T-cell (primary cell): ENCODE data around the gene ULK4. TPM values are rescaled to one million over a fixed set of nuclear protein-coding genes. Genes with fewer than 3 reads are reported as not detected.
"Not testable (repeated sequence)": the region's sequence is repeated elsewhere in the genome, so short reads cannot be mapped to it uniquely, and the experiment has no call there.

Experiments
- ATAC-seq, 4 experiments: fragments of 200-7000 bp in 3 of 4; fragments of 150-1000 bp in 1 of 4; cut with Tn5 transposase; replicated peaks in 1 of 4; 1 replicate in 3 of 4; 2 replicates in 1 of 4; pipeline ENCODE4 v1.10.0; 2021; ENCODE audit warnings: moderate library complexity in 3 of 4, mild to moderate bottlenecking in 2 of 4, moderate number of reproducible peaks in 1 of 4
- CTCF ChIA-PET, 2 donors: fragments of 300-600 bp; sonication (Branson Sonifier 250); formaldehyde crosslinking; loops; one replicate each; lab custom pipeline; 2022; ENCODE audit warnings: antibody characterized with exemption in 2 of 2; lab: Charles Lee
- POLR2A ChIA-PET, 2 donors: fragments of 300-600 bp; sonication (Branson Sonifier 250); formaldehyde crosslinking; loops; one replicate each; lab custom pipeline; 2022; ENCODE audit warnings: antibody characterized with exemption in 2 of 2; lab: Charles Lee
- DNase-seq, 35 experiments: peaks; one replicate each; pipeline versions ENCODE4 v3.0.0 to v3.0.0-alpha.2; 2013 to 2023
- H3K27ac ChIP-seq: one replicate; pipeline ENCODE4 v1.5.1; 2013; ENCODE audit warnings: low read length
- H3K27me3 ChIP-seq, 2 experiments: replicated peaks in 1 of 2; 1 replicate in 1 of 2; 2 replicates in 1 of 2; pipeline versions ENCODE4 v1.6.1 to v1.7.0; 2013; ENCODE audit warnings: low read length in 1 of 2, mixed read lengths in 1 of 2; ENCODE audit not compliant: control insufficient read depth in 2 of 2, insufficient read depth in 2 of 2; ENCODE audit errors: extremely low read depth in 1 of 2
- H3K36me3 ChIP-seq, 2 donors: 1 replicate in 1 of 2; 2 replicates in 1 of 2; pipeline versions ENCODE4 v1.6.1 to v1.7.0; 2013; ENCODE audit warnings: low read length in 1 of 2; ENCODE audit not compliant: control insufficient read depth in 2 of 2, insufficient read depth in 1 of 2; ENCODE audit errors: extremely low read depth in 1 of 2
- H3K4me1 ChIP-seq, 2 experiments: 1 replicate in 1 of 2; 2 replicates in 1 of 2; pipeline versions ENCODE4 v1.6.1 to v1.7.0; 2013; ENCODE audit warnings: low read length in 2 of 2, mixed read lengths in 1 of 2; ENCODE audit not compliant: insufficient read depth in 2 of 2, control insufficient read depth in 1 of 2; ENCODE audit errors: extremely low read depth in 1 of 2
- H3K4me3 ChIP-seq, 2 donors: 1 replicate in 1 of 2; 2 replicates in 1 of 2; pipeline versions ENCODE4 v1.5.1 to v1.7.0; 2013; ENCODE audit warnings: mild to moderate bottlenecking in 2 of 2, low read length in 1 of 2, moderate library complexity in 1 of 2; ENCODE audit not compliant: control insufficient read depth in 1 of 2; ENCODE audit errors: extremely low read depth in 1 of 2
- H3K9me3 ChIP-seq: 2 replicates; pipeline ENCODE4 v1.7.0; 2013
- H3K27ac Mint-ChIP-seq, 2 donors: one replicate each; pipeline ENCODE4 v1.8.0; 2020 to 2021; ENCODE audit warnings: mild to moderate bottlenecking in 2 of 2, mixed read lengths in 2 of 2
- H3K27me3 Mint-ChIP-seq, 2 donors: one replicate each; pipeline ENCODE4 v1.8.0; 2021 to 2022; ENCODE audit warnings: mixed read lengths in 2 of 2
- H3K36me3 Mint-ChIP-seq: one replicate; pipeline ENCODE4 v1.8.0; 2021; ENCODE audit warnings: mixed read lengths
- H3K4me1 Mint-ChIP-seq, 3 donors: one replicate each; pipeline ENCODE4 v1.8.0; 2020 to 2022; ENCODE audit warnings: mixed read lengths in 3 of 3, mild to moderate bottlenecking in 1 of 3
- H3K4me3 Mint-ChIP-seq, 3 donors: one replicate each; pipeline ENCODE4 v1.8.0; 2020 to 2022; ENCODE audit warnings: mild to moderate bottlenecking in 3 of 3, mixed read lengths in 3 of 3, moderate library complexity in 3 of 3
- H3K9me3 Mint-ChIP-seq, 3 donors: one replicate each; pipeline ENCODE4 v1.8.0; 2020 to 2022; ENCODE audit warnings: mixed read lengths in 3 of 3
- WGBS: methylation state at CpG from one replicate; pipeline ENCODE4 v1.1.5; 2013; ENCODE audit warnings: missing lambda C conversion rate; ENCODE audit not compliant: insufficient coverage; 5-methylcytosine and 5-hydroxymethylcytosine counted together
- total RNA-seq, 35 experiments: library from RNA in 6 of 35; stranded (reverse) in 6 of 35; fragments of 120-200 nt in 1 of 35; gene quantifications; one replicate each; pipeline versions ENCODE4 v1.2.1 to v1.2.4 and lab custom pipeline; 2013 to 2026

The ULK4 gene
- total RNA-seq, 5 donors from 2014 or later (not counting 1 experiment from before 2014, with no cell fraction given) = 17.5 to 28.2 (median 19.7) TPM

DNA sequence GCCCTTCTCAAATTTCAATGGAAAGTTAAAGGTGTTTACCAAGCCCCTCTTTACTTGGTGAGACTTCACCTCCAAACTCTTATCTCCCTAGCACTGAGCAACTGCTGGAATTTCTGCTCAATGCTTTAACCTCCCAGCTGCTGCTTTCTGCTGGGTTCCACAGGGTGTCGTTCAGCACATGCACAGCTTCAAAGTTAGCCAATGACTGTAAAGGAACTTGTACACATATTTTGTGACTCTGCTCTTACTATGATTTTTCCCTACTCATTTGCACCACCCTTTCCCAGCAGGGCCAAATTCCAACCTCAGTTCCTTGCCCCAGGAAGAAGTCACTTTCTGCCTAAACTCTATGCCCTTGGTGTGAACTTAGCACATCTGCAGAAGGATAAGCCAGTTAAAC lies 89.7 kb downstream of the ULK4 start:
- ATAC-seq = no peak
- POLR2A ChIA-PET = no interaction called here
- H3K4me1 ChIP-seq = no peaks in the 10 kb centered on the region
- peaks cover 0 to 2% of the 10 kb centered on the region in 2 donors for H3K36me3 ChIP-seq
- H3K27me3 Mint-ChIP-seq = no peaks in the 10 kb centered on the region
- H3K4me3 Mint-ChIP-seq = no peak overlapping the region
- H3K27me3 ChIP-seq = no peaks in the 10 kb centered on the region
- no peak for DNase-seq
- CTCF ChIA-PET = no interaction called here
- no peaks in the 10 kb centered on the region for H3K4me1 Mint-ChIP-seq
- H3K9me3 ChIP-seq = no peaks in the 10 kb centered on the region
- no peaks in the 10 kb centered on the region for H3K9me3 Mint-ChIP-seq
- H3K27ac Mint-ChIP-seq = no peak overlapping the region
- peaks cover 23% of the 10 kb centered on the region for H3K36me3 Mint-ChIP-seq
- no peak overlapping the region for H3K27ac ChIP-seq
- 100% methylated on average over 1 of the region's 1 CpG for WGBS
- no peak overlapping the region for H3K4me3 ChIP-seq

DNA sequence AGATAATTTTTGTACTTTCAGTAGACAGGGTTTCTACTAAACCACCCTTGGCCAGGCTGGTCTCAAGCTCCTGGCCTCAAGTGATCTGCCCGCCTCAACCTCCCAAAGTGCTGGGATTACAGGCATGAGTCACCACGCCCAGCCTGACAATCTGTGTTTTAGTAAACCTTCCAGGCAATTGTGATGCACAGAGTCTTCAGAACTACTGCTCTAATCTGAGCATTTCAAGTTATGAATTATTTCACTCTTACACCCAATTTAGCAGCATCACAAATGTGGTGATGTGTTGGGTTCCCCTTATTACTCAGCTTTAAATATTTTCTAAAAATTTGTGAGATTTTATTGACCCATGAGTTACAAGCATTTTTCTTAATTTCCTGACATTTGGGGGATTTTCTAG lies 94.4 kb downstream of the ULK4 start:
- no peaks in the 10 kb centered on the region for H3K27me3 Mint-ChIP-seq
- ATAC-seq = no peak
- H3K36me3 ChIP-seq = peaks cover 0 to 2% of the 10 kb centered on the region in 2 donors
- no peak for DNase-seq
- H3K9me3 ChIP-seq = no peaks in the 10 kb centered on the region
- H3K4me1 ChIP-seq = no peaks in the 10 kb centered on the region
- 60% methylated on average over 1 of the region's 2 CpGs for WGBS
- POLR2A ChIA-PET = no interaction called here
- H3K27me3 ChIP-seq = no peaks in the 10 kb centered on the region
- no peak overlapping the region for H3K4me3 Mint-ChIP-seq
- peaks cover 23% of the 10 kb centered on the region for H3K36me3 Mint-ChIP-seq
- no peak overlapping the region for H3K27ac ChIP-seq
- no peak overlapping the region for H3K27ac Mint-ChIP-seq
- H3K4me1 Mint-ChIP-seq = no peaks in the 10 kb centered on the region
- CTCF ChIA-PET = no interaction called here
- no peaks in the 10 kb centered on the region for H3K9me3 Mint-ChIP-seq
- H3K4me3 ChIP-seq = no peak overlapping the region

DNA sequence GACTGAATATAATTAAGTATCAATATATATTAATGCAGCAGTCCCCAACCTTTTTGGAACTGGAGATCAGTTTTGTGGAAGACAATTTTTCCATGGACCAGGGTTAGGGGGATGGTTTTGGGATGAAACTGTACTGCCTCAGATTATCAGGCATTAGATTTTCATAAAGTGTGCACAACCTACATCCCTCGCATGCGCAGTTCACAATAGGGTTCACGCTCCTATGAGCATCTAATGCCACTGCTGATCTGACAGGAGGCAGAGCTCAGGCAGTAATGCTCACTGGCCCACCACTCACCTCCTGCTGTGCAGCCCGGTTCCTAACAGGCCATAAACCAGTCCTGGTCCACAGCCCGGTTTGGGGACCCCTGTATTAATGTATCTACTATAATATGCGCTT lies 95.6 kb downstream of the ULK4 start:
- Histone ChIP-seq H3K27ac (no peak overlapping the region), H3K4me1 (no peaks in the 10 kb centered on the region), H3K9me3 (no peaks in the 10 kb centered on the region), H3K4me3 (no peak overlapping the region), H3K36me3 (peaks cover 0 to 2% of the 10 kb centered on the region in 2 donors), H3K27me3 (no peaks in the 10 kb centered on the region)
- ATAC-seq (no peak), DNase-seq (no peak)
- no peaks in the 10 kb centered on the region for H3K4me1 Mint-ChIP-seq
- POLR2A ChIA-PET = no interaction called here
- peaks cover 25% of the 10 kb centered on the region for H3K36me3 Mint-ChIP-seq
- no peak overlapping the region for H3K27ac Mint-ChIP-seq
- CTCF ChIA-PET = no interaction called here
- no peak overlapping the region for H3K4me3 Mint-ChIP-seq
- H3K9me3 Mint-ChIP-seq = peaks cover 0 to 4% (median 2%) of the 10 kb centered on the region in 3 donors
- H3K27me3 Mint-ChIP-seq = no peaks in the 10 kb centered on the region
- 92% methylated on average over 3 of the region's 6 CpGs for WGBS

DNA sequence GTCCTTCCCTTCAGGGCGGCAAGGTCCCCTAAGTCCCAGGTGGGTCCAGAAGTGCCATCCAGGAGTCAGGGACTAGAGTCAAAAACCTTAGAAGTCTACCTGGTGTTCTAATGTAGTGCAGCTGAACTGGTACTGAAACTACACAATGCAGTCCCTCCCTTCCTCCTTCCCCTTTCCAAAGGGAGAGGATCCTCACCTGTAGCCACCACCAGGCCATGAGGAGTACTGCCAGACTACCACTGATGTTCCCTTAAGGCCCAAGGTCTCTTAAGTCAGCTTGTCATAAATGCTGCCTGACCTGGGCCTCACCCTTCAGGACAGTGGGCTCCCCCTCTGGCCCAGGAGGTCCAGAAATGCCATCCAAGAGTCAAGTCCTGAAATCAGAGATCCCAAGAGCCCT lies 98.9 kb downstream of the ULK4 start:
- H3K27me3 Mint-ChIP-seq = no peaks in the 10 kb centered on the region

DNA sequence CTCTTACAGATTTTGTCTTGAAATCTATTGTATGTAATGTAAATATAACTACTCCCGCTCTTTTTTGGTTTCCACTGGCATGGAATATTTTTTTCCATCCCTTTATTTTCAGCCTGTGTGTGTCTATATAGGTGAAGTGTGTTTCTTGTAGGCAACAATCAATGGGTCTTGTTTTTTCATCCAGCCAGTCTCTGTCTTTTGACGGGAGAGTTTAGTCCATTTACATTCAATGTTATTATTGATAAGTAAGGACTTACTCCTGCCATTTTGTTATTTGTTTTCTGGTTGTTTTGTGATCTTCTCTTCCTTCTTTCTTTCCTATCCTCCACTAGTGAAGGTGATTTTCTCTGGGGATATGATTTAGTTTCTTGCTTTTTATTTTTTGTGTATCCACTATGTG lies 101.4 kb downstream of the ULK4 start:
- Mint-ChIP-seq H3K9me3 (peaks cover 0 to 10% (median 7%) of the 10 kb centered on the region in 3 donors), H3K36me3 (peaks cover 39% of the 10 kb centered on the region)
- H3K4me1 ChIP-seq, H3K36me3 ChIP-seq, ATAC-seq, H3K4me1 Mint-ChIP-seq, H3K27ac ChIP-seq, H3K9me3 ChIP-seq, H3K4me3 Mint-ChIP-seq, H3K27me3 Mint-ChIP-seq, CTCF ChIA-PET, H3K27me3 ChIP-seq, H3K4me3 ChIP-seq, DNase-seq, H3K27ac Mint-ChIP-seq, POLR2A ChIA-PET: not testable (repeated sequence)
- no CpG with 5 or more reads among the region's 2 CpGs for whole genome bisulfite sequencing

More for the DNA sequence above, 98.9 kb downstream of the ULK4 start:
- Histone ChIP-seq H3K4me3 (no peak overlapping the region), H3K27ac (no peak overlapping the region), H3K4me1 (no peaks in the 10 kb centered on the region), H3K27me3 (no peaks in the 10 kb centered on the region), H3K9me3 (no peaks in the 10 kb centered on the region), H3K36me3 (no peaks in the 10 kb centered on the region)
- H3K27ac Mint-ChIP-seq = no peak overlapping the region
- peaks cover 39% of the 10 kb centered on the region for H3K36me3 Mint-ChIP-seq
- WGBS = 100% methylated on average over 1 of the region's 1 CpG
- CTCF ChIA-PET = no interaction called here
- POLR2A ChIA-PET = no interaction called here
- no peak overlapping the region for H3K4me3 Mint-ChIP-seq
- no peaks in the 10 kb centered on the region for H3K4me1 Mint-ChIP-seq
- peaks cover 0 to 10% (median 7%) of the 10 kb centered on the region in 3 donors for H3K9me3 Mint-ChIP-seq
- ATAC-seq (no peak), DNase-seq (no peak)

DNA sequence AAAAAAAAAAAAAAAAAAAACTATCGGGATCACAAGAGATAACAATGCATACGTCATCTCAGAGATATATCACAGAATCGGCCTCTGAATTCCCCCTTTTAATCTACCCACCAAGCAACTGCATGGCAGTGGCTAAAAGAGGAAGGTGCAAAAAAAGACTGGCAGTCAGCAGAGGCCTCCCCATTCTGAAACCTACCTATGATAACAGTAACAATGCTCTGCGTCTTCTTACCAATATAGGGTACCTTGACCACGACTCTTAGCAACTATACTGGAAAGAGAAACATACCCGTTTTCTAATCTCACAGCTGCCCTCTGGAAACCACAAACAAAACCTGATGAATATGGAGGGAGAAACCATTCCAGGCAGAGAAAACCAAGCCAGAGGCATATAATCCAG lies 106.9 kb downstream of the ULK4 start:
- no peak for ATAC-seq
- Mint-ChIP-seq H3K27ac (no peak overlapping the region), H3K4me1 (peaks cover 0 to under 1% (median 0%) of the 10 kb centered on the region in 3 donors), H3K36me3 (peaks cover 45% of the 10 kb centered on the region), H3K4me3 (no peak overlapping the region), H3K27me3 (no peaks in the 10 kb centered on the region), H3K9me3 (no peaks in the 10 kb centered on the region)
- H3K27me3 ChIP-seq = no peaks in the 10 kb centered on the region
- no peaks in the 10 kb centered on the region for H3K36me3 ChIP-seq
- H3K27ac ChIP-seq = no peak overlapping the region
- H3K4me1 ChIP-seq = no peaks in the 10 kb centered on the region
- H3K9me3 ChIP-seq = no peaks in the 10 kb centered on the region
- CTCF ChIA-PET = no interaction called here
- WGBS = no CpG with 5 or more reads among the region's 6 CpGs
- POLR2A ChIA-PET = no interaction called here
- DNase-seq = no peak
- no peak overlapping the region for H3K4me3 ChIP-seq
